Measurements from ENCODE around the gene NPR1. TPM values are rescaled to one million over a fixed set of nuclear protein-coding genes. Genes with fewer than 3 reads are reported as not detected.
A peak's percentile ranks its signal among the peaks of the same experiment; 100 is the strongest.

The NPR1 gene
- polyA plus RNA-seq, 1 donor from 2014 or later: 0.45 TPM

GRCh38 chr1:153655333-153655732 is 23.2 kb upstream of the NPR1 start:
- Histone ChIP-seq H2AFZ (ENCODE audit: low read depth, low read length) (no peak overlapping the region), H3K9me2 (ENCODE audit: insufficient read depth, low read length) (no peaks in the 10 kb centered on the region), H3K36me3 (ENCODE audit: insufficient read depth, low read length) (no peaks in the 10 kb centered on the region), H3K4me3 (ENCODE audit: low read length) (no peak overlapping the region), H3F3A (ENCODE audit: insufficient read depth, low read length, poor library complexity, severe bottlenecking) (no peaks in the 10 kb centered on the region), H3K27me3 (ENCODE audit: insufficient read depth, low read depth, low read length) (no peaks in the 10 kb centered on the region), H3K9ac (ENCODE audit: low read length) (no peak overlapping the region), H3K79me2 (replicated peaks; ENCODE audit: insufficient read depth, low read length) (peaks cover 15% of the 10 kb centered on the region), H4K20me1 (ENCODE audit: insufficient read depth) (no peaks in the 10 kb centered on the region), H3K27ac (ENCODE audit: low read length) (no peak overlapping the region), H3K9me3 (ENCODE audit: low read length) (no peaks in the 10 kb centered on the region), H3K4me2 (ENCODE audit: low read length) (no peak overlapping the region)
- TF ChIP-seq RAD21 (conservative IDR thresholded peaks at IDR 0.05) (no peak), REST (IDR thresholded peaks at IDR 0.05; ENCODE audit: borderline replicate concordance) (no peak), SMC3 (conservative IDR thresholded peaks at IDR 0.05; ENCODE audit: poor library complexity) (no peak), EP300 (conservative IDR thresholded peaks at IDR 0.05; ENCODE audit: poor library complexity, severe bottlenecking) (no peak), POLR2AphosphoS5 (IDR thresholded peaks at IDR 0.05) (no peak), EZH2 (IDR thresholded peaks at IDR 0.05; ENCODE audit: borderline replicate concordance, insufficient read depth, low read length, poor library complexity, severe bottlenecking) (no peak), TAF1 (IDR thresholded peaks at IDR 0.05; ENCODE audit: low read depth) (no peak), MXI1 (conservative IDR thresholded peaks at IDR 0.05; ENCODE audit: poor library complexity, severe bottlenecking) (no peak)
- TF ChIP-seq, protein P1, sequence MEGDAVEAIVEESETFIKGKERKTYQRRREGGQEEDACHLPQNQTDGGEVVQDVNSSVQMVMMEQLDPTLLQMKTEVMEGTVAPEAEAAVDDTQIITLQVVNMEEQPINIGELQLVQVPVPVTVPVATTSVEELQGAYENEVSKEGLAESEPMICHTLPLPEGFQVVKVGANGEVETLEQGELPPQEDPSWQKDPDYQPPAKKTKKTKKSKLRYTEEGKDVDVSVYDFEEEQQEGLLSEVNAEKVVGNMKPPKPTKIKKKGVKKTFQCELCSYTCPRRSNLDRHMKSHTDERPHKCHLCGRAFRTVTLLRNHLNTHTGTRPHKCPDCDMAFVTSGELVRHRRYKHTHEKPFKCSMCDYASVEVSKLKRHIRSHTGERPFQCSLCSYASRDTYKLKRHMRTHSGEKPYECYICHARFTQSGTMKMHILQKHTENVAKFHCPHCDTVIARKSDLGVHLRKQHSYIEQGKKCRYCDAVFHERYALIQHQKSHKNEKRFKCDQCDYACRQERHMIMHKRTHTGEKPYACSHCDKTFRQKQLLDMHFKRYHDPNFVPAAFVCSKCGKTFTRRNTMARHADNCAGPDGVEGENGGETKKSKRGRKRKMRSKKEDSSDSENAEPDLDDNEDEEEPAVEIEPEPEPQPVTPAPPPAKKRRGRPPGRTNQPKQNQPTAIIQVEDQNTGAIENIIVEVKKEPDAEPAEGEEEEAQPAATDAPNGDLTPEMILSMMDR (IDR thresholded peaks at IDR 0.05; ENCODE audit: poor library complexity, severe bottlenecking): no peak

DNA sequence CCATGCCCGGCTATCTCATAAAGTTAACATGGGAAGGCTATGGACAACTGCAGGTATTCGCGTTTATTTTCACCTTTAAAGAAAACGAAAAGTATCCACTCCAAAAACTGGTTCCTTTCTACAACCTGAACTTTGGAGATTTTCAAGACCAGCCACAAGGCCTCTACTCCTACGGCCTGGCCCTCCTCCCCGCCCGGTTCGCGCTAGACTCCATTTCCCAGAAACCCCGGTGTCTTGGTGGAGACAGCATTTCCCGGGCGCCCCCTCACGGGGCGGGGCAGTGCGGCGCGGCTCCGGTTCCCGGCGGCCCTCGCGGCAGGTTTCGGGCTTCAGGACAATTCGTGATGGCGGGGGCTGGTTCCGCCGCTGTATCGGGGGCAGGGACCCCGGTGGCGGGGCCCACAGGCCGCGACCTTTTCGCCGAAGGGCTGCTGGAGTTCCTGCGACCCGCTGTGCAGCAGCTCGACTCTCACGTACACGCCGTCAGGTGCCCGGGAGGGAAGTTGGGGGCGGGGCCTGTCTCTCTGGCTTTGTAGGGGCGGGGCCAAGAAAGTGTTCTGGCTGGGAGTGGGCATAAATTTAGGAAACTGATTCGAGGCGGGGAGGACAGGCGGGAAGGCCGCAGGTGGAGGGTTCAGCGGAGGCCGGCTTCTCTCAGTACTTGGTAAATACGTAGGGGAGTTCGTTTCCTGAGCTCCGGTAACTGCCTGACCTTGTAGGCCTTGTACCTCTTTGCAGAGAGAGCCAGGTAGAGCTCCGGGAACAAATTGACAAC is 19.9 kb upstream of the NPR1 start, which contains the start of gene SNAPIN:
Gene SNAPIN (plus strand): TSS at position 304 of the 775 bp plus-strand sequence. CDS start 41 bp downstream, at position 345.
- no peaks in the 10 kb centered on the region for H3K27me3 ChIP-seq (ENCODE audit: insufficient read depth, low read depth, low read length)
- H3K79me2 ChIP-seq (replicated peaks; ENCODE audit: insufficient read depth, low read length): peaks cover 15% of the 10 kb centered on the region
- H3K36me3 ChIP-seq (ENCODE audit: insufficient read depth, low read length): no peaks in the 10 kb centered on the region
- H3K9me3 ChIP-seq (ENCODE audit: low read length): no peaks in the 10 kb centered on the region
- peak within 1 kb of the TSS; percentile 86 for H3K9ac ChIP-seq (ENCODE audit: low read length)
- TF ChIP-seq MXI1 (conservative IDR thresholded peaks at IDR 0.05; ENCODE audit: poor library complexity, severe bottlenecking) (peak; percentile 72), REST (IDR thresholded peaks at IDR 0.05; ENCODE audit: borderline replicate concordance) (peak; percentile 11), TAF1 (IDR thresholded peaks at IDR 0.05; ENCODE audit: low read depth) (peak; percentile 61), SMC3 (conservative IDR thresholded peaks at IDR 0.05; ENCODE audit: poor library complexity) (peak; percentile 26), EP300 (conservative IDR thresholded peaks at IDR 0.05; ENCODE audit: poor library complexity, severe bottlenecking) (peak; percentile 31), POLR2AphosphoS5 (IDR thresholded peaks at IDR 0.05) (peak; percentile 84), EZH2 (IDR thresholded peaks at IDR 0.05; ENCODE audit: borderline replicate concordance, insufficient read depth, low read length, poor library complexity, severe bottlenecking) (no peak), RAD21 (conservative IDR thresholded peaks at IDR 0.05) (peak; percentile 20)
- TF ChIP-seq, protein P1 (IDR thresholded peaks at IDR 0.05; ENCODE audit: poor library complexity, severe bottlenecking): peak; percentile 54
- peak within 1 kb of the TSS; percentile 57 for H3K4me2 ChIP-seq (ENCODE audit: low read length)
- H4K20me1 ChIP-seq (ENCODE audit: insufficient read depth): no peaks in the 10 kb centered on the region
- H3K4me3 ChIP-seq (ENCODE audit: low read length): peak within 1 kb of the TSS; percentile 79
- peak within 1 kb of the TSS; percentile 76 for H3K27ac ChIP-seq (ENCODE audit: low read length)
- no peaks in the 10 kb centered on the region for H3K9me2 ChIP-seq (ENCODE audit: insufficient read depth, low read length)
- H2AFZ ChIP-seq (ENCODE audit: low read depth, low read length): peak within 1 kb of the TSS; percentile 51
- H3F3A ChIP-seq (ENCODE audit: insufficient read depth, low read length, poor library complexity, severe bottlenecking): no peaks in the 10 kb centered on the region

Measured in neural cell (in vitro differentiated cells).